T-helper 1 cell treated with Interleukin-12 subunit alpha and Interleukin-12 subunit beta and Interleukin-4 antibody, amounts not matched to agents 30 μg/mL and 1 μg/mL, for 36 hours (primary cell): ENCODE results near the gene SAA4.

Experiments used
- H3K27ac Mint-ChIP-seq: one replicate; pipeline ENCODE4 v1.8.0; 2021; ENCODE audit warnings: mild to moderate bottlenecking, mixed read lengths
- H3K27me3 Mint-ChIP-seq: one replicate; pipeline ENCODE4 v1.8.0; 2021; ENCODE audit warnings: low read depth, mixed read lengths
- H3K36me3 Mint-ChIP-seq: one replicate; pipeline ENCODE4 v1.8.0; 2021; ENCODE audit warnings: low read depth, mixed read lengths
- H3K4me1 Mint-ChIP-seq: one replicate; pipeline ENCODE4 v1.8.0; 2021; ENCODE audit warnings: low read depth, mixed read lengths
- H3K4me3 Mint-ChIP-seq: one replicate; pipeline ENCODE4 v1.8.0; 2021; ENCODE audit warnings: mild to moderate bottlenecking, moderate library complexity, mixed read lengths
- H3K9me3 Mint-ChIP-seq: one replicate; pipeline ENCODE4 v1.8.0; 2021; ENCODE audit warnings: mixed read lengths

The SAA4 gene

DNA sequence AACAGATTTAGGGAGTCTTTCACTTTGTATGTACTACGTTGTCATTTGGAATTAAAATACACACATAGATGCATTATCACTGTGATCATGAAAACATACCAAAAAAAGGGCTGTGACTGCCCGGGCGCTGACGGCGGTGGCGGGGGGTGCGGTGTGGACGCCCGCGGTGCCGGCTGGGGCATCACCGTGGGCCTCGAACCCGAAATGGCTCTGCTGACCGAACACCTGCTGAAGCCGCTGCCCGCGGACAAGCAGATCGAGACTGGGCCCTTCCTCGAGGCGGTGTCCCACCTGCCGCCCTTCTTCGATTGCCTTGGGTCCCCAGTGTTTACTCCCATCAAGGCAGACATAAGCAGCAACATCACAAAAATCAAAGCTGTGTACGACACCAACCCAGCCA lies 47.8 kb downstream of the SAA4 start:
- Mint-ChIP-seq H3K27ac (no peak overlapping the region), H3K4me1 (no peaks in the 10 kb centered on the region), H3K4me3 (no peak overlapping the region), H3K9me3 (no peaks in the 10 kb centered on the region), H3K36me3 (no peaks in the 10 kb centered on the region), H3K27me3 (peaks cover 32% of the 10 kb centered on the region)
